Measurements from ENCODE around the gene THSD1. TPM values are rescaled to one million over a fixed set of nuclear protein-coding genes. Genes with fewer than 3 reads are reported as not detected.

Gene THSD1, protein sequence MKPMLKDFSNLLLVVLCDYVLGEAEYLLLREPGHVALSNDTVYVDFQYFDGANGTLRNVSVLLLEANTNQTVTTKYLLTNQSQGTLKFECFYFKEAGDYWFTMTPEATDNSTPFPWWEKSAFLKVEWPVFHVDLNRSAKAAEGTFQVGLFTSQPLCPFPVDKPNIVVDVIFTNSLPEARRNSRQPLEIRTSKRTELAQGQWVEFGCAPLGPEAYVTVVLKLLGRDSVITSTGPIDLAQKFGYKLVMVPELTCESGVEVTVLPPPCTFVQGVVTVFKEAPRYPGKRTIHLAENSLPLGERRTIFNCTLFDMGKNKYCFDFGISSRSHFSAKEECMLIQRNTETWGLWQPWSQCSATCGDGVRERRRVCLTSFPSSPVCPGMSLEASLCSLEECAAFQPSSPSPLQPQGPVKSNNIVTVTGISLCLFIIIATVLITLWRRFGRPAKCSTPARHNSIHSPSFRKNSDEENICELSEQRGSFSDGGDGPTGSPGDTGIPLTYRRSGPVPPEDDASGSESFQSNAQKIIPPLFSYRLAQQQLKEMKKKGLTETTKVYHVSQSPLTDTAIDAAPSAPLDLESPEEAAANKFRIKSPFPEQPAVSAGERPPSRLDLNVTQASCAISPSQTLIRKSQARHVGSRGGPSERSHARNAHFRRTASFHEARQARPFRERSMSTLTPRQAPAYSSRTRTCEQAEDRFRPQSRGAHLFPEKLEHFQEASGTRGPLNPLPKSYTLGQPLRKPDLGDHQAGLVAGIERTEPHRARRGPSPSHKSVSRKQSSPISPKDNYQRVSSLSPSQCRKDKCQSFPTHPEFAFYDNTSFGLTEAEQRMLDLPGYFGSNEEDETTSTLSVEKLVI
- 15.7 TPM for total RNA-seq

DNA sequence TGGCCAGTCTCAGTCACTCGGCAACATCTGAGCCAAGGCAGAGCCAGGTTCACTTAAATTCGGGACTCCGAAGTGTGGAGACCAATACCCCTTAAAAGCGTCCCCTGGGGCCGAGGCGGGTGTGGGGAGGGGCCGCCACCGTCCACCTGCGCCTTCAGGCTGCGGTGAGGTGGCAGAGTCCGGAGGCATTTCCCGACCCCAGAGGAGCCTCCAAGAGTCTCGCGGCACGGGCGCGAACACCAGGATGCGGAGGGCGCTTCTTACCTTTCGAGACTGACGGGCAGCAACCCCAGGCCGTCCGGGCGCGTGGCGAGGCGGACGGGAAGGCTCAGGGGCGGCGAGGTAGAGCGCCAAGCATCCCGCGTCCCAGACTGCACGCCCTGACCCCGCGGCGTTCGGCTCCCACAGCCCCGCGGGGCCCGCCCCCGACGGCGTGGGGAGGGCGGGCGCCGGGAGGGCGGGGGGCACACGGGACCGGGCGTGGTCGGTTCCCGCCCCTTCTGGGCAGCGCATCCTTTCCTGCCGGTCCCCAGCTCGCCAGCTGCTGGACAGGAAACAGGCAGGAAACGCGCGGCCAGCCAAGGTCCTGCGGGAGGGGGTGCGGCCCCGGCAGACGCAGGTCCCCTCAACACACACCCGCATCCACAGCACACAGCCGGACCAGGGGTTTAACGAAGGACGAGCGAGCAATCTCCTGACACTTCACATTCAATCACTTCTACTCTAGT lies at the start of gene THSD1:
THSD1 (minus strand) TSS at position 406 of the 728 bp plus-strand sequence. CDS start 3,572 bp downstream, outside the sequence.

DNA sequence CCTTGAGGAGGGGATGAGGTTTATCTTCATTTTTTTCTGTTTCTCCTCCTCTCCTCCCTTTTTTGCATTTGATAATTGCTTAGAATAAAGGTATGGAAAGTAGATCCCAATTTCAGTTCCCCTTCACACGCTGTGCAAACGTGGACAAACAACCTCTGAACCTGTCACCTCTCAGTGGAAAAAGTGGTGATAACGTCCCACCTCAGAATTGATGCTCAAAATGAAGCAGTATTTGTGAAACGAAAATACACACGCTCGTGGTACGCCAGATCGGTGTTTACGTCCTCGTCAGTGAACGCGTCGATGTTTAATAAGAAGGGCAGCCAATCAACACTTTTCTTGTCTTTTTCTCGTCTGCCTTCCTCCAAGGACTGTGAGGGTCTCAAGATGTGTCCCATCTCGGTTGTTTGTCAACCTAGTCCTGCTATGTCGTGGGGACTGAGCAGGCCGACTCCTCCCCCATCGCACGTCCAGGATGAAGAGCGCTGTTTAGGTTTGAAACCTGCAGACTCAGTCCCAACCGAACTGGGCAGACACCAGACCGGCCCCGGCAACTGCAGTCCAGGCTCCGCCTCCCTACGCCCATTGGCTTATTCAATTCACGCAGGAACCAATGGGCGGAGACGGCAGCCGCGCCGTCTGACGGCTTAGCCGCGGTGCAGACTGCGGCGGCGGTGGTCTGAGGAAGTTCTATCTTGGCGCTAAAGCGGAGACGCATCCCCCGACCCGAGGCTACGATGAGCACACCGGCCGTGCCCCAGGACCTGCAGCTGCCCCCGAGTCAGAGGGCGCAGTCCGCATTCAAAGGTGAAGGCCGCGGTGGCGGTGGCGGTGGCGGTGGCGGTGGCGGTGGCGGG lies 49.1 kb upstream of the THSD1 start, which contains the start of gene CKAP2:
CKAP2 (plus strand) TSS at position 659 of the 857 bp plus-strand sequence; CDS start at position 738, 79 bp downstream.

DNA sequence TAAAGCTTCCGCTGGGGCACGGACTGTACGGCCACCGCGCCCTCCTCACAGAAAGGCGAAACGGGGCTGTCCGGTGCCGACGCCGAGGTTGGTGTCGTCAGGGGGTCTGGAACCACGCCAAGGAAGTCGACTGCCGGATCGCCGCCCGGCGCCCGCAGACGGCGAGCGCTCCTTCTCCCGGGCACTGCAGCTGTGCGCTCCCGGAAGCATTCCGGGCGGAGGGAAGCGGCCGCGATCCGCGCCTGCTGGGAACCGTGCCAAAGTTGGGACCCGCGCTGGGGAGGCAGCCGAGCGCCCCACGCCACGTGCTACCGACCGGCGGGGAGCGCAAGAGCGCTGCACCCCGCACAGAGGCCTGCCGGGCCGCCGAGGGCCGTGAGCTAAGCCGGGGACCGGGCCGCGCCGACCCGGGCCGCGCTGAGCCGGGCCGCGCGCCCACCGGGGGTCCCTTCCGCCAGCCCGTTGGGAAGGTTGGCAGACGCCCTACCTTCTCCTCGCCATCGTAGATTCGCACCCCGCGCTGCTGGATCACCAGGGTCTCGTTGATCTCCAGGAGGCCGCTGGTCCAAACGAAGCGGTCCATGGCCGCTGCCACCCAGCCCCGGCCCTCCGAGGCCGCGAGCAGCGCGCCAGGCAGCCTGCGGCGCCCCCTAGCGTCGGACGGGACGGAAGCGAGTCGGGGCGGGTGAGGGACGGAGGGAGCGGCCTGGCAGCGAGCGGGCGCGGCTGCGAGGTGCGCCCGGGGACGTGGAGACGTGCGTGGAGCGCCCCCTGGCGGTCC lies 44.2 kb upstream of the THSD1 start, which contains the start of gene VPS36:
VPS36 (minus strand) TSS at position 623 of the 781 bp plus-strand sequence; CDS start at position 583, 40 bp downstream.

Other genes starting within 250 kb of the THSD1 start
- 16.1 TPM for gene NEK3, start 246.6 kb downstream of the THSD1 start, total RNA-seq
- gene VPS36, start 44.5 kb upstream of the THSD1 start, total RNA-seq, result 132 TPM
- gene CKAP2, start 49.3 kb upstream of the THSD1 start, total RNA-seq, result 53.1 TPM
- gene HNRNPA1L2, start 236.3 kb upstream of the THSD1 start, total RNA-seq, result 9.0 TPM
- gene SUGT1, start 246.7 kb upstream of the THSD1 start, total RNA-seq, result 82.7 TPM